ENCODE data around the gene YKT6.

The YKT6 gene

GRCh38 chr7:44177570-44178131 is 23.1 kb upstream of the YKT6 start:
- no peaks in the 10 kb centered on the region for H4K20me1 ChIP-seq (ENCODE audit: insufficient read depth, low read length)
- H3K36me3 ChIP-seq (replicated peaks; ENCODE audit: insufficient read depth, low read length): no peaks in the 10 kb centered on the region
- no peak overlapping the region for H3K27ac ChIP-seq (ENCODE audit: low read length)
- no peaks in the 10 kb centered on the region for H3F3A ChIP-seq (ENCODE audit: insufficient read depth, low read length)
- H3K79me2 ChIP-seq (ENCODE audit: low read length): no peaks in the 10 kb centered on the region
- H2AFZ ChIP-seq (ENCODE audit: low read length): no peak overlapping the region
- no peaks in the 10 kb centered on the region for H3K9me2 ChIP-seq (replicated peaks; ENCODE audit: insufficient read depth, low read length)
- H3K9me3 ChIP-seq (replicated peaks; ENCODE audit: insufficient read depth, low read length): no peaks in the 10 kb centered on the region
- H3K4me2 ChIP-seq (ENCODE audit: low read depth, low read length): no peak overlapping the region
- H3K9ac ChIP-seq (ENCODE audit: low read length): no peak overlapping the region
- DNase-seq: no peak
- no peak overlapping the region for H3K4me3 ChIP-seq (ENCODE audit: low read length)
- H3K4me1 ChIP-seq (ENCODE audit: low read length): no peaks in the 10 kb centered on the region
- no peaks in the 10 kb centered on the region for H3K27me3 ChIP-seq (replicated peaks; ENCODE audit: insufficient read depth, low read length)
- TF ChIP-seq EZH2phosphoT487 (IDR thresholded peaks at IDR 0.05; ENCODE audit: low read length) (no peak), EZH2 (optimal IDR thresholded peaks at IDR 0.05; ENCODE audit: low read depth, low read length) (no peak), CTCF (IDR thresholded peaks at IDR 0.05; ENCODE audit: low read length) (no peak)

GRCh38 chr7:44180631-44181030 is 20.1 kb upstream of the YKT6 start:
- Histone ChIP-seq H3K36me3 (replicated peaks; ENCODE audit: insufficient read depth, low read length) (no peaks in the 10 kb centered on the region), H3K79me2 (ENCODE audit: low read length) (no peaks in the 10 kb centered on the region), H4K20me1 (ENCODE audit: insufficient read depth, low read length) (no peaks in the 10 kb centered on the region), H3K4me3 (ENCODE audit: low read length) (no peak overlapping the region), H3K9me2 (replicated peaks; ENCODE audit: insufficient read depth, low read length) (no peaks in the 10 kb centered on the region), H3K9ac (ENCODE audit: low read length) (no peak overlapping the region), H3K9me3 (replicated peaks; ENCODE audit: insufficient read depth, low read length) (no peaks in the 10 kb centered on the region), H2AFZ (ENCODE audit: low read length) (no peak overlapping the region), H3K27ac (ENCODE audit: low read length) (no peak overlapping the region), H3K4me1 (ENCODE audit: low read length) (no peaks in the 10 kb centered on the region), H3K27me3 (replicated peaks; ENCODE audit: insufficient read depth, low read length) (no peaks in the 10 kb centered on the region), H3F3A (ENCODE audit: insufficient read depth, low read length) (no peaks in the 10 kb centered on the region), H3K4me2 (ENCODE audit: low read depth, low read length) (no peak overlapping the region)
- no peak for TF ChIP-seq CTCF (IDR thresholded peaks at IDR 0.05; ENCODE audit: low read length)
- TF ChIP-seq EZH2 (optimal IDR thresholded peaks at IDR 0.05; ENCODE audit: low read depth, low read length): no peak
- TF ChIP-seq EZH2phosphoT487 (IDR thresholded peaks at IDR 0.05; ENCODE audit: low read length): no peak
- DNase-seq: no peak

- Histone ChIP-seq H3K27ac (ENCODE audit: low read length) (no peak overlapping the region), H3K9me2 (replicated peaks; ENCODE audit: insufficient read depth, low read length) (no peaks in the 10 kb centered on the region), H4K20me1 (ENCODE audit: insufficient read depth, low read length) (no peaks in the 10 kb centered on the region), H3K27me3 (replicated peaks; ENCODE audit: insufficient read depth, low read length) (no peaks in the 10 kb centered on the region), H3K79me2 (ENCODE audit: low read length) (no peaks in the 10 kb centered on the region), H3K36me3 (replicated peaks; ENCODE audit: insufficient read depth, low read length) (no peaks in the 10 kb centered on the region), H3K4me3 (ENCODE audit: low read length) (no peak overlapping the region), H3K4me2 (ENCODE audit: low read depth, low read length) (no peak overlapping the region), H3F3A (ENCODE audit: insufficient read depth, low read length) (no peaks in the 10 kb centered on the region), H2AFZ (ENCODE audit: low read length) (no peak overlapping the region), H3K9ac (ENCODE audit: low read length) (no peak overlapping the region), H3K9me3 (replicated peaks; ENCODE audit: insufficient read depth, low read length) (no peaks in the 10 kb centered on the region), H3K4me1 (ENCODE audit: low read length) (no peaks in the 10 kb centered on the region)
- TF ChIP-seq EZH2phosphoT487 (IDR thresholded peaks at IDR 0.05; ENCODE audit: low read length) (no peak), EZH2 (optimal IDR thresholded peaks at IDR 0.05; ENCODE audit: low read depth, low read length) (no peak), CTCF (IDR thresholded peaks at IDR 0.05; ENCODE audit: low read length) (no peak)
- no peak for DNase-seq
These were observed 18.0 kb upstream of the YKT6 start for GRCh38 chr7:44182827-44183226.

All from MM.1S (cell line).